ENCODE results near the gene INHBA.
A peak's percentile ranks its signal among the peaks of the same experiment; 100 is the strongest.

The INHBA gene

DNA sequence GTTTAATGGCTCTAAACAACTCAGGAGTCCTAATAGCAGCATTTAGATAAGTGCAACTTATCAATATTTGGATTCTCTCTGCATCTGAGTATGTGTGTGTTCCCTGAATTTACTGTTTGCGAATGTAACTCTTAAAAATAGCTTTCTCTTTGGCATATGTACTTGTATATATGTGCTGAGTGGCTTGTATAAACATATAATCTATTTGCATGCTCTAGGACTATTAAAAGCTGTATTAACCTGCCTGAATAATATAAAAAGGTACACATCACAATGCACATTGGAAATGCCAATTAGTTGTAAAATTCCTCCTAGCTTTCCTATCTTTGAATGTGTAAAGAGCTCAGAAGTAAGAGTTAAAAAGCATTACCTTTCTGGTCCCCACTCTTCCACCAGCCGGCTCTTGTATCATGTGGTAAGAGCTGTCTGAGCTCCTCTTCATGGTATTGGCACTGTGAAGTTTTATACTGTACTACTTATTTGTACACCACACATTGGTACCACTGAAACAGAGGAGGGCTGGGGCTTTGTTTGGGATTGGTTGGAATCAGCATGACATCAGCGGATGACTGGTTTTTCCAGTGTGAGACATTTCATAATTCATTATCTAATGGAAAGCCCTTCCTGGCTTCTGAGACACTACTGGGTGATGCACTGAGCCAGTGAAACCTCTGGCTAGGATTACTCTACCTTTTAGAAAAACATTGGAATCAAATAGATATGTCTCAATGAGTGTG is at the start of gene INHBA:
Gene INHBA (minus strand): TSS at position 456 of the 737 bp plus-strand sequence. CDS start 2,716 bp downstream, outside the sequence.
- peak; percentile 71 for DNase-seq (ENCODE audit: low spot score)

DNA sequence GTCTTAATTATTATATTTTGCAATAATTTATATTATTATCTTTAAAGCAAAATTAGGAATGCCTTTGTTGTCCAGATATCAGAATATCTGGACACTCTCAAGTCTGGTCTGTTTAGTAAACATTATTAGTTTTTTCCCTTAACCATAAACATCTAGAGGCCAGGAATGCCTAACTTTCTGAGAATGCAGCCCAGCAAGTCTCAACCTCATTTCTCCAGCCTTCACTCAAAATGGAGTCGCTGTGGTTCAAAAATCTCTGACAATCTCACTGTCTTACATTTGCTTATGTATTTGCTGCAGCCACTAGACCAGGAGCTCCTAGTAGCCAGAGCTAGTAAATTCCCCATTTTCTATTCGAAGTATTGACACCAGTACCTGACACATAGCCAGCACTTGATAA is 49.7 kb upstream of the INHBA start:
- no peak for DNase-seq (ENCODE audit: low spot score)

DNA sequence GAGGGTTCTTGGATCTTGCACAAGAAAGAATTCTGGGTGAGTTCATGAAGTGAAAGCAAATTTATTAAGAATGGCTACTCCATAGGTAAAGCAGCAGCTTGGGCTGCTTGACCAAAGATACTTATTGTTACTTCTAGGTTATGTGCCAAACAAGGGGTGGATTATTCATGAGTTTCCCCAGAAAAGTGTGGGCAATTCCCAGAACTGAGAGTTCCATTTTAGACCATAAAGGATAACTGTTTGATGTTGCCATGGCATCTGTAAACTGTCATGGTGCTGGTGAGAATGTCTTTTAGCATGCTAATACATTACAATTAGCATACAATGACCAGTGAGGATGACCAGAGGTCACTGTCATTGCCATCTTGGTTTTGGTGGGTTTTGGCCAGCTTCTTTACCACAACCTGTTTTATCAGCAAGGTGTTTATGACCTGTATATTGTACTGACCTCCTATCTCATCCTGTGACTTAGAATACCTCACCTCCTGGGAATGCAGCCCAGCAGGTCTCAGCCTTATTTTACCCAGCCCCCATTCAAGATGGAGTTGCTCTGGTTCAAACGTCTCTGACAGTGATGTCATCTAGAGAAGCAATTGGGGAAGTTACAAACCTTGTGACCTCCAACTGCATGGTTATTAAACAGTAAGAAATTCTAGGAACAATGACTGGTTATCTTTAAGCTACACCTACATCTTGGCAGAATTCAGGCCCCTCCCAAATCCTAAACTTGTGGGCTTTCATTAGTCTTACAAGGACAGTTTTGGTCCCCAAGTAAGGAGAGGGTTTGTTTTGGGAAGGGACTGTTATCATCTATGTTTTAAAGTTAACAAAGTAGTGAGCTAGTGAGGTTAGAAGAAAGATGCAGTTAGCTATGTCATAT is 48.0 kb upstream of the INHBA start:
- no peak for DNase-seq (ENCODE audit: low spot score)

DNA sequence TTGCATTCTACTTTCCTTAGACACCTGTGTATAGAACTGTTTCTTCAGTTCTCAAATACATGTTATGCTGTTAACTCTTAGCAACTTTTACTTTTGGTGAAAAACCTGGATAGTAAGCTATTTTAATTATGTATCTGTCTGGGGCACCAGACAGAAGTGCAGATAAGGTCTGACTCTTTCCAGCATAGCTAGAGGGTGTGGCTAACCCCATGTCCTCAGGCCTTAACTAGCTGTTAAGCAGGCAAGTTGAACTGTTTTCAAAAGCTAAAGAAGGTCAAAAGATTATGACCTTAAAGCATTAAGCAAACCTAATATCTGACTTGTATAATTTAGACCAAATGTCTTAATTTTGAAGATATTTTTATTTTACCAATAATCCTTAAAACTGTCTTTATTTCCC is 45.1 kb upstream of the INHBA start:
- DNase-seq (ENCODE audit: low spot score), result no peak

DNA sequence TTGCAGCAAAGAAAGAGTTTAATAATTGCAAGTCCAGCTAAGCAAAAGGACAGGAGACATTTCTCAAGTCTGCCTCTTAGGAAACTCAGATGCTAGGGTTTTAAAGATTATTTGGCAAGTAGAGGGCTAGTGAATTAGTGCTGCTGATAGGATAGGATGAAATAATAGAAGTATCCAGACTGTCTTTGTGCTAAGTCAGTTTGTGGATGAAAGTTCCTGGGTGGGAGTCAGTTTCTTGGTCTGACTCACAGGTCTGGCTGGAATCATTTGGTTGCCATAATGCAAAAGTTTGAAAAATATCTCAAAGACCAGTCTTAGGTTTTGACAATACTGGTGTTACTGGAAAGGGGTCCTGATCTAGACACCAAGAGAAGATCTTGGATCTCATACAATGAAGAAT is 42.6 kb upstream of the INHBA start:
- no peak for DNase-seq (ENCODE audit: low spot score)

DNA sequence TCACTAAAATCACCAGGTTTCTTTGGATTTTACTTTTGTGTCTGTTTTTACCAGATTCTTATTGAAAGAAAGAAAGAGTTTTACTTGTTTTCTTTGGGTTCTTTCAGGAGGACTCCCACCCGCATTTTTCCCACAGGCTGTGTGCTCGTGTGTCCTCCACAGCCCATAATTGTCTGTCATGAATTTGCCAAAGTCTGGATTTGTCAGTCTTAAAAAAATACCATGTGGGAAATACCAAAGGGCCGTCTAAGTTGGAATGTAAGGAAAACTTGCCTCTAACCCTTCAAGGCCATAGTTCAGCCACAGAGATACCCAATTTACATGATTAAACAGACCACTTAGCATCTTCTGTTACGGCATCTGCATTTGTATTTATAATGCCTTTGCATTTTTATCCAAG is 41.3 kb upstream of the INHBA start:
- no peak for DNase-seq (ENCODE audit: low spot score)

DNA sequence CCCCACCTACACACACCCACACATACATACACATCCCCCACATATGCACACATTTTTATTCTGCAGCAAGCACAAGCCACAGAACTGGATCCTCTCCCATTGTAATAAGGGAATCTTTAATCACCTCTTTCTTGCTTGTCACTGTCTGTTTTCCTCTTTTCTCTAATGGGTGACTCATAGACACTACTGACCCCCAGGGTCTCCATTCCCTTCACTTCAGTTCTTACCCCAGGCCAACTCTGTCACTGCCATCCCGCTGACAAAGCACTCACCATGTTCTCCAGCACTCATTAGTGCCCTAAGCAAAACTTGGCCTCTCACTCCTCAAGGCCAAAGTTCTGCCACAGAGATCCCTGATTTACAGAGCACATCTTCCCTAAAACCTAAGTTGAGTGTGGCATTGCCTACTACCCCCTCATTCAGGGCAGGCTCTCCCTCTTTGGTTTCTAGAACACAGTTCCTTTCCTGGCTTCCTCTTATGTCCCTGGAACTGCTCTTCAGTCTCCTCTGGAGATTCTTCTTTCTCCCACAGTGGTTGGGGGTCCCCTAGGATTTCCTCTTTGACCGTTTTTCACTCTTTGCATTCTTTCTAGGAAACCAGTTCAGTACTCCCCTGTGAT is 39.6 kb upstream of the INHBA start:
- no peak for DNase-seq (ENCODE audit: low spot score)

DNA sequence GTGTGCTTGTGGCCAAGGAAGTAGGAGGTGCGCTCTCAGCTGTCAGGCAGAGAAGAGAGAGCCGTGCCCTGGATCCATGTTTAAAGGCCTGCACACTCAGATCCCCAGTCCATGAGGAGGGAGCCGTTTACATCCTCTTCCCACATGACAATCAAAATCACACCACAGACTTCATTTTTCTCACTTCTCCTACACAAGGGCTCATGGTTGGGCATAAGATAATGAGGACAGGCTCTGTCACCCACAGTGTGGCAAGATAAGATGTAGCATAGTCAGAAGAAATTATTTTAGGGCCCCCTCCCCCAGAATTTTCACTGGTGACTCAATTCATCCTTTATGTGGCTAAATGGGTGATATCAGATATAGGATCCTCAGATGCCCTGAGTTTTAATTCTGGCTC is 35.9 kb upstream of the INHBA start:
- no peak for DNase-seq (ENCODE audit: low spot score)

DNA sequence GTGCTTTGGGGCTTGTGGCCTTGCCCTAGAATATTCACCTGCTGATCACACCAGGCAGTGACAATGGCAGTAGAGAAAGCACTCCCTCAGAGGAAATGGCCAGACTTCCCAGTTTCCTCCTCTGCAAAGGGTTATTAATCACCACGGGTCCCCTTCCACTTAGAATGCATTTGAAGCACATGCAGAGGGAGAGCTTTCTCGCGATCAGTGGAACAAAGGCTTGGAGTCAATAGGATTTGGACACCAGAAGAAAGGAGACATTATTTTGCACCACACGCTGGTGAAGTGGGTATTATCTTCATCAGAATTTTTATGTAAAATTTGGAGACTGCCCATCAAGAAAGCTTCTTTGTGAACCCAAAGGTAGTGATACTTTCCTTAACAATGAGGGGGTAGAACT is 35.4 kb upstream of the INHBA start:
- DNase-seq (ENCODE audit: low spot score), result no peak

DNA sequence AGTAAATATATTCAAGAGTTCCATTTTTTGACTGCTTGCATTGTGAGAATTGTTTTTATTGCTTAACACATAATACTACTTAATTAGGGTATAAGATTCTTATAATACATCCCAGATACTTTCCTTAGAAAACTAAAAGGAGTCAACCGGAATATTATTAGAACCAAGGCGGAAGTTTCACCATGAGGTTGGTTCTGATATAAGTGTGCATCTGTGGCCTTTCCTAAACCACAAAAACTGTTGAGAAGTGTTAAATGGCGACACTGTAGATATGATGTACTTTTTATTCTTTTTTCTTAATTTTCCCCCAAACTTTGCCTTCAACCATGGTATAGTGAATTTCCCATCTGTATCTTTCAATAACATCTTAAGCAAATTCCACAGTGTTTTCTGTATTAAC is 32.3 kb upstream of the INHBA start:
- no peak for DNase-seq (ENCODE audit: low spot score)

DNA sequence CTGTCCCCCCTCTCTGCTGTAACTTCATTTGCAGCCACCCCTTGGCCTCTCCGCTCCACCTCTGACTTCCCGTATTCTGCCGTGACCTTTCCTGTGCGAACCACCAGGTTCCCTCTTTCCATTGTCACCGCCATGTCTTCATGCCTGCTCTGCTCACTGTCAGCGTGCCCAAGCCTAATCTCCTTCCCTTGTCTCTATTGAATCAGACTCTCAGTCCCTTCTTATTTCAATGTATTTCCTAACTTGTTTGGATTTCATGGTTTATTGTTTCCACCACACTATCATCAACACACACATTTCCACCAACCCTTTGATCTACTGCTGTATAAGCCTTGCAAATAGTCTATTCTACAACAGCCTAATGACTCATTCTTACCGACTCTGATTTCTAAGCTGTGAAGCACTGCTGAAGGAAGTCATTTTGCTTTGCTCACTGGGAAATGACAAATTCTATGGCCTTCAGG is 30.0 kb upstream of the INHBA start:
- DNase-seq (ENCODE audit: low spot score), result no peak

DNA sequence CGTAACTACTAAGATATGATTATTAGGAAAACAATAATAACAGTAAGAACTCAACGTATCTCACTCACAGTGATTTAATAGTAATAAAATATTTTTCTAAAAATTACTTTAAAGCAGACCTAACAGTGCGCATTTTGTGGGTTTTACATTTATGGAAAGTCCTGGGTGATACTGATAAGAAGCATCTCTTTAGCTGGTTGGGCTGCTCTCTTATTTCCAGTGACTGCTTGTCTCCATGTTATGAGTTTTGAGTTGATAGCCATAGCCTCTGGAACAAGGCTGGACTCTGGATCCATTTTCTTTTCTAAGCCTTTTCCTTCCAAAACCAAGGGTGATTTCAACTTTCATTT is 29.5 kb upstream of the INHBA start:
- no peak for DNase-seq (ENCODE audit: low spot score)

DNA sequence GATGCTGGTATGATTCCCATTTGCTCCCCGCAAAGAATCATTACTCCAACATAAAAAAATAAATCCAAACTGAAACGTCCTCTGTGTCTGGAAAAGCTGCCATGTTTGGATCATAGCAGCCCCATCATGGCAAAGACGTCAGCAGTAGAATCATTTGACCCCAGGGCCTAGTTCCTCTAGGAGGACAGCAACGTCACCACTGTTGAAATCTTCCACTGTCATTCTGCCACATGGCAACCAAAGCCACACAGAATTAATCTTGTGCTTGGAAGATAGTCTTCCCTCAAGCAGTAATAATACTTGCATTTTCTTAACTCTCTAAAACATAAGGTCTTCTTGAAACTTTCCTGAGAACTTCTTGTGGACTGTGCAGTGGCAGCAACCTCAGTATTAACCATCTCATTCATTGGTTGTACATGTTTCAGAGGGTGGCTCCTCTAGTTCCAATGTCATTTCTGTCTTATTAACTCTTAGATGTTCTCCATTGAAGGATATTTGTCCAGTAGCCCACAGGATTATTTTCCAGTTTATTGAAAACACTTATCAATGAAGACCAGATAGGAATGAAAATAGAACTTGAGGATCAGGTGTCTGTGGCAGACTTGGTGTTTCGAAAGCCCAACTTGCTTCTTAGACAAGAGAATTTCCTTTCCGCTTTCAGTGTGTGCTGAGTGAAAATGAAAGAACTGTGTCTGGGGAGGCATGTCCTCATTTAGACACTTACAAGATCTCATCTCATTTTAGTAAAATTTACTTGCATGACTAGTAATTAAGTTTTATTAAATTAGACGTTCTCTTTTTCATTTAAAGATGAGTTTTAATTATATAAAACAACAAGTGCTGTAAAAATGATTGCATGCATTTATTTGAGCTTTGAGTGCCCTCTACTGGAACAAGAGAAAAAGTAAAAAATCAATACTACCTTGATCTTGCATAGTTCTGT is 28.9 kb upstream of the INHBA start:
- no peak for DNase-seq (ENCODE audit: low spot score)

DNA sequence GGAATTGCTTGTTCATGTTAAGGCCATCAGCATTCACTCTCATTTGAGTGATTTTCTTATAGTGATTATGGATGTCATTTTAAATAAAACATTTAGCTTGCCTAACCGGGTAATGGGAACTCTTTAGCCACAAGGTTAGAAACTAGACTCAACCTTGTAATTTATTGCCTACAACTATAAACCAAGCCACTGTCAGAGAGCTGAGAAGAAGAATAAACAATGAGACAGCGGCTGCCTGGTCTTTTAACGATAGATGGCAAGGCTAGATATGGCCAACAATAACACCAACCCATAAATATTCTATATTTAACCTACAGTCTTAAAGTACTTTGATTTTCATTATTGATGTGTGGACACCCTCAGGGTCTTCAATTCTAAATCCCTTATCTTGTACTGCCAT is 27.8 kb upstream of the INHBA start:
- no peak for DNase-seq (ENCODE audit: low spot score)

DNA sequence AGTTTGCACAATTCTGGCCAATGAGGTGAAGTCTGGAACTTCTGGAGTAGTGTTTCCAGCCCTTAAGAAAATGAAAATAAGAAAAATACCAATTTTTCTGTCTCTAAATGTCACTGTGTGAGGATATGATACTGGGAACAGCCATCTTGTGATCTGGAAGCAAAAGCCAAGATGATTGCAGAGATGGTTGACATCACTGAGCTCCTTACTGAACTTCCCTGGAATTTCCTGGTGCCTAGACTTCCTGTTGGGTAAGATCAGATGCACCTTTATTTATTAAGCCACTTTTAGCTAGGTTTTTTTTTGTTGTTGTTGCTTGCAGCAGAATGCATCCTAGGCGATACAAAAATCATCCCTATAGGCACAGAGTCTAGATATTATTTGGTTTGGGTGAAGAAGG is 27.3 kb upstream of the INHBA start:
- no peak for DNase-seq (ENCODE audit: low spot score)

DNA sequence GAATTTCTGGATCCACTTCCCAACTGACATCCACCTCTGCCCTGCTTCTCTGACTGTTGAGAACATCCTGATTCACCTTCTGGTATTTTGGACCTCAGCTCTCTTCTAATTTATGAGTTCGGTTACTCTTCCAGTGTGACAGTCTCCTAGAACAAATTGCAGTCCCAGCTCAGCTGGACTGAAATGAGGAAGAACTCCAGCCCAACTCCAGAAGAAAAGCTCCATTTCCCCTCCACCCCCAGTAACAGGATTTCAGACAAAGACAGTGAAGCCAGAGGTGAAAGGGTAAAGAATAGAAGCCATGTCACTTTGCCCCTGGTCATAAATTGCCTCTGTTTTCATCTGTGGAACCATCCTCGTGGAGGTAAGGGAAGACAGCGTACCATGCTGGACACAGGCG is 26.2 kb upstream of the INHBA start:
- DNase-seq (ENCODE audit: low spot score), result no peak

DNA sequence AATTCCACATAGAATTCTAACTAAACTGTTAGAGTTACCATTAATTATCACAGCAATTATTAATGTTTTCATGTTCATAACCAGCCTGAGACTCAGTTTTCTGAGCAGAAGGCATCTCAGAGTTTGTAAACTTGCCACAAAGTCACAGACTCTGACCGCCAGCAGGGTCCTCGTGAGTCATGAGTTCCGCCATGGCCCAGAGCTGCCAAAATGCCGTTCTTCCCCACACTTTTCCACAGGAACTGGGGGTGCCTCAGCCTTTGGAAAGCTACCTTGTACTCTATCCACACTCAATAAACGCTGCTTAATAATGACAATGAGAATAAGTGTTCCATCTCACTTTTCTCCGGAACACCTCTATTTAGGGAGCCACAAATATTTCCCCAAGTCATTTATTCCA is 22.1 kb upstream of the INHBA start:
- no peak for DNase-seq (ENCODE audit: low spot score)

DNA sequence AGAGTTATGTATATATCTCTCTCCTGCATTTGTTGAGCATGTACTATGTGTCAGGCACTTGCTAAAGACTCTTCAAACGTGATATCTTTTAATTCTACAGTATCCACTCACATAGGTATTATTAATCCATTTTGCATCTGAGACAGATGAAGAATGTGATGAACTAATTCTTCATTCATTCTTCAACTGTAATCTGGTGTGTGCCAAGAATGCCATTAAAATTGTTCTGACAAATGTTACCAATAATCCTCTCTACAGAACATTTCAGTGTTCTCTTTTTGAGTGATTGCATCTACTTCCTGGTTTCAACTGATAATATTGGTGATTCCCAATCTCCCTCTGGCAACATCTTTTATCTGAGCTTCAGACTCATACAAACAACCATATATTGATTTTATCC is 18.0 kb upstream of the INHBA start:
- no peak for DNase-seq (ENCODE audit: low spot score)

DNA sequence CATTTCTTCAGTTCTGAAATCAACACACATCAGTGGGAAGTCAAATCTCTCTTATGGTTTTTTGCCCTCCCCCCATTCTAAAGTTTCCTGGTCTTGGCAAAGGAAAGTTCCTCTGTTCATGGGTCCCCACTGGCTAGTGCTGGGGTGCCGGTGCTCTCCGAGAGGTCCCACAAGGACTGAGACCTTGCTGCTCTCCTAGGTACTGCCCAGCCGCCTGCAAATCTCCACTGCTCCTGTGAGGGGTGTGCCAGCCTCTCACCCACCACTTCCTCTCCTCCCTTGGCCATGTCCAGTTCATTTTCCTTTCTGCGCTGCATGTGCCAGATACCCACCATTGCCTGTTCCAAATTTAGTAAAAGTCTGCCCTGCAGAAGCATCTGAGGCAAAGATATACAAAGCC is 17.2 kb upstream of the INHBA start:
- DNase-seq (ENCODE audit: low spot score), result no peak

DNA sequence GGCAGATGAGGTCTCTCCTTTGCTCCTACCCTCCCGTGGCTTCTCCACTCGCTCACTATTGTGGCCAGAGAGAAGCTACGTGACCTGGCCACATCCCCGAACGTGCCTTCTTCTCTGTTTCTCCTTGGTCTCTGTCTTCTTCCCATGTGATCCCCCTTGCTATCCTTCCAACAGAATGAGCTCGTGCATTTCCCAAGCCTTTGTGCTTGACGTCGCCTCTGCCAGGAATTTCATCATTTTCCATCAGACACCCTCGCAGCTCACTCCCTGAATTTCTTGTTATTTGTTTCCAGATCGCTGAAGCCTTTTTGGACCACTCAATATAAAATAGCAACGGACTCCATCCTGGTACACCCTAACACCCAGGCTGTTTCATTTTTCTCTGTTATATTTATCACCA is 13.8 kb upstream of the INHBA start:
- no peak for DNase-seq (ENCODE audit: low spot score)

DNA sequence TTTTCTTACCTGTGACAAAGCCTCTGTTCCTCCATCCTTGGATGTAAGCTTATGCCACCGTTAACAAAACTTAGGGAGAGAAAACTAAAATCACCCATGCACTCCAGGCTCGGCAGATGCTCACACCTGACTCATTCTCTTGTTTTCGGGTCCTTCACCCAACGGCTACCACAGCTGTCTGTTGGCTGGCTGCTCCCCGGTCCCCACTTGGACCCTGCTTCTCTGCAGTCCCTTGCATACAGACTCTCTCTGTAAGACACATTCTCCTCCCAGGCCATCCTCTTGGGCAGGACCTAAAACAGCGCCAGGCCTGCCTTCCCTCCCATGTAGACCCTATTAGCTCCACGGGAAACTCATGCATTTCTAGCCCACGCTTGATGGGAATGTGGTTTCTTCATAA is 12.1 kb upstream of the INHBA start:
- DNase-seq (ENCODE audit: low spot score), result no peak

Measured in AG20443 (cell line).